Measurements from ENCODE around the gene EEFSEC.

- TF ChIP-seq CTCF (optimal IDR thresholded peaks at IDR 0.05 in 1 of 3, IDR thresholded peaks at IDR 0.05 in 1 of 3, conservative IDR thresholded peaks at IDR 0.05 in 1 of 3; ENCODE audit: extremely low read depth in 1 of 3, insufficient read depth in 2 of 3, low read length in 3 of 3) (no peak), EZH2 (IDR thresholded peaks at IDR 0.05; ENCODE audit: low read length) (no peak)
Observed at GRCh38 chr3:128266453-128266852, 113.2 kb downstream of the EEFSEC start.
